ENCODE results near the gene GPR132.

GPR132 gene

DNA sequence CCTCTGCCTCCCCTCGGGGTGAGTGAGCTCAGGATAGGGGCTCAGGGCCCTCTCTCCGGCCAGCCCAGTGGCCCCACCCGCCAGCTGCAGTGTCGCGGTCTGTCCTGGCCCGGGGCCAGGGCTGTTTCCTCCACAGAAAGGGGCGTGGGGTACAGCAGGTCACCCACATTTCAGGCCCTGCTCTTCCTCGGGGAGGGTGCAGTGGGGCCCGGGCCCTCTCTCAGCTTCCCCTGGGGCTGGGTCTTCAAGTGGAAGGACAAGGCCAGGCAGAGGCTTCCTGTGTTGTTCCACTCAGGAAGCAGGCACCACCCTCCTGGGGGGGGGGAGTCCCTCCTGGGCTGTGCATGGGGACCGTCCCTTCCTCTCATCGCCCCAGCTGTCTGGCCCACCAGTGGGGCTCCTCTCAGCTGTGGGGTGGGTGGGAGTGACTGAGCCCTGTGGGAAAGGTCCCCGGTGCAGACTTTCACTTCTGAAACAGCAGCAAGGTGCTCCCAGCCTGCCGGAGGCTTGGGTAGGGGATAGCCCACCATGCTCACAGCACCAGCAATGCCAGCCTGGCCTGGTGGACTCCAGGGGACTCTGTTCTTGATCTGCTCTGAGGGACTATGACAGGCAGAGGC lies 3.7 kb downstream of the GPR132 start:
- DNase-seq (ENCODE audit: low read depth): no peak

DNA sequence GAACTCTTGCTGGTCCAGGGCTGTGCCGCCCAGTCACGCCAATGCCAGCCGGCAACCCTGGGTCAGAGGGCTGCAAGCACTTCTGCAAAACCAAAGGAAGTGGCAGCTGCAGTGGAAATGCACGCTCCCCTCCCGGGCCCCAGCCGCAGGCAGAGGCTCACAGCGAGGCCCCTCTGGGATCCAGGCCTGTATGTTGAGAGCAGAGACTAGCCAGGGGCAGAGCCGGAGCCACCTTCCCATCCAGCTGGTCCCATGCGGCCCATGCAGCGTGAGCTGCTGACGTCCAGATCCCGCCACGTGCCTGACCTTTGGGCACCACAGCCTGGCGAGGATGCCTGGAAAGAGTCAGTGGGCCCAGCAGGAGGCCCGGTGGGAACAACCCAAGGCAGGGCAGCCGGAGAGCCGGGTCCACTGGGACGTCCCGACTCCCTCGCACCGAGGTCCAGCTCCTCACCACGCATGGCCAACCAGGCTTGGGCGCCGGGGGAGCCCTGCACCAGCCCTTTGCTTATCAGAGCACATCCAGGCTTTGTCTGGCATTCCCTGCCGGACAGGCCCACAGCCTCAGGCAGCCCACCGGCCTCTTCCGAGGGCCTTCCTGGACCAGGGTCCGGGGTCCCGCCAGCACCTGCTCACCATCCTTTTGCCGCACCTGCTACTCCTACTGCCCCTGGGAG lies 4.3 kb downstream of the GPR132 start:
- DNase-seq (ENCODE audit: low read depth): no peak

DNA sequence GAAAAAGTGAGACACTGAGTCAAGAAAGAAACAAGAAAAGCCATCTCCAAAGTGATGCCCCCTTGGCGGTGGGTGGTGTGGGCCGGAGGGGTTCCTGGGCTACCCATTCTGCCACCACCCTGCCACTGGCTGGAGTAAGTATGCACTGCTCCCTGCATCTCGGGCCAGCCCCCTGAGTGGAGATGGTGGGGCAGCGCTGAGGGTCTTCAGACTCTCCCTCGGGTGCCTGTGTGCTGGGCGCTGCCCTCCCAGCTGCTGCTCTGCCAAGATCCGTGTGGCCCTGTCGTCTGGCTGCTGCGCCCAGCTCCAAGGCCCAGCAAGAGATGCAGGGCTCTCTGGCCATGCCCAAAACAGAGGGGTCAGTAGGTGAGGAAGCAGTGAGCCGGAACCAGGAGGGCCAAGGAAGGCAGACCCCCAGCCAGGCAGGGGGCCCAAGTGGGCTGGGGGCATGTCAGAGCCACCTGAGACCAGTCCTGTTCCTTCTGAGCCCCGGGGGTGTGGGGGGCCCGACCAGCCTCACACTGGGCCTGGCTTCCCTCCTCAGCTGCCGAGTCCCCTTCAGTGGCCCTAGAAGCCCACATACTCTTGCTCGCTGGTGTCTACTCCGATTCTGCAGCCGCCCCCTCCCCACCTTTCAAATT lies 5.2 kb downstream of the GPR132 start:
- no peak for DNase-seq (ENCODE audit: low read depth)

- DNase-seq (ENCODE audit: low read depth): no peak
Measured at GRCh38 chr14:105059035-105059924, 6.0 kb downstream of the GPR132 start.

GRCh38 chr14:105058521-105059034 lies 6.7 kb downstream of the GPR132 start:
- DNase-seq (ENCODE audit: low read depth): no peak

DNA sequence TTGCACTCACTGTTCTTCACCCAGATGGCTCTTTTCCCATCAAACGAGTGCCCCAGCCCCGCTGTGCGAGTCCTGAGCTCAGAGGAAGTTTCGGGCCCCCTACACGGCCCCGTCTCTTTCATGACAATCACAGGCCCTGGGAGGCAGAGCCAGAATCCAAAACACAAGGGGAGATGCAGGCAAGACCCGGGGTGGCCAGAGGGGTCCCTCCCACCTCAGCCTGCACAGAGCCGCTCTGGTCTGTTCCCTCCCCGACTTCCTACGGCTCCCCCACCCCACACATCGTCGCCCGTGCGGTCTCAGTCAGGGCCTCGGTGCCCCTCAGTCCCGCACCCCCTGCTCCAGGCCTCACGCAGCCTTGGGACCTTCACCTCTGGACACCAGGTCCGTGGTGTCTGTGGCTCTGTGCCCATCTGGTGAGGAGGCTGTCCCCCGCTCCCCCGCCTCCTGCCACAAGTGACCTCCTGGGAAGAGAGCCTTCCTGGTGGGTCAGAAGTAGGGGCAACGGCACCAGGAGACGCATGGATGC lies 8.9 kb downstream of the GPR132 start:
- DNase-seq (ENCODE audit: low read depth): no peak

DNA sequence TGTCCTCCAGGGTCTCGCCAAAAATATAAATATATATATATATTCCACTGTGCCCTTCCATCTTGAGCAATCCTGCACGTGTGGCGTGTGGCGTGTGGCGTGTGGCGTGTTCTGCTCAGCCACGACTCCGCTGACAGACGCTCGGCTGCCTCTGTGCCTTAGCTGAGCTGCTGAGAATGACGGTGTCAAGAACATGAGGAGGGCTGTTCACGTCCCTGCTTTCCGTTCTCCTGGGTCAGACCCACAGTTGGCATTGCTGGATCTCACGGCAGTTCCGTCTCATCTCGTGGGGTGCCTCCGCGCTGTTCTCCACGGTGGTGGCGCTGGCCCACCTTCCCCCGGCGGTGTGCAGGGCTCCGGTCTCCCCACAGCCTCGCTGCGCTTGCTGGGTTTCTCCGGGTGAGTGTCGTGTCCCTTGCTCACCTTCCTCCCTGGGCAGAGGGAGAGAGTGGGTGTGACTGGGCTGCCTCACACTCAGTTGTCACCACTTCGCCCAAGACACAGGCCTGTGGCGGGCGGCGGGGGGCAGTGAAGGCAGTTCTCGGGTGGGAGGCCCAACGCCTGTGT lies 9.4 kb downstream of the GPR132 start:
- no peak for DNase-seq (ENCODE audit: low read depth)

DNA sequence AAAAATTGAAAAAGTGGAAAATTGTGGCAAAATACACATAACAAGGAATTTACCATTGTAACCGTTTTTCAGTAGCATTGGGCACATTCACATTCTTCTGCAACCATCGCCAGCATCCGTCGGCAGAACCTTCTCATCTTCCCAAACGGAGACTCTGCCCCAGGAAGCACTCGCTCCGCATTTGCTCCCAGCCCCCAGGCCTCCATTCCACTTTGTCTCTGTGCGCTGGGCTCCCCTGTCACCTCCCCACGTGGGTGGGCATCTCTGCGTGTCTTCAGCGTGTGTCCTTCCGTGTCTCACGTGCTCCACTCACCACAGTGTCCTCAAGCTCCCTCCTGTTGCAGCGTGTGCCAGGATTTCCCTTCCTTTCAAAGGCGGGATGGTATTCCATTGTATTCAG lies 9.9 kb downstream of the GPR132 start:
- DNase-seq (ENCODE audit: low read depth): no peak

DNA sequence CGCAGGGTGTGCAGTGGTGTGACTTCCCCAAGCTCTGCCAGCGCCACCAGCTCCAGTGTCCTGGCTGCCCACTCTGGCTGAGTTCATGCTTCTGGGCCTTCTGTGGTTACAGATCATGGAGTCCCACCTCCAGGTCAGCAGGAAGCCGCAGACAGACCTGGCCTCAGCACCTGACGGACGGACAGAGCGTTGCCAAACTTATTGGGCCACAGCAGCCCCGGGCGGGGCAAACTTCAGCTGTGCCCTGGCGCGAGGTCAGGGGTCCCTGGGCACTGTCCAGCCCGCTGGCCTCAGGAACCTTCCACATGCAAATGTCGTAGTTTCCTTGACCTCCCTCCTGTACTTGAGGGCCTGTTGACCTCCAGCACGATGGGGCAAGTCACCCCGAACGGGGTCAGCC lies 11.2 kb downstream of the GPR132 start:
- no peak for DNase-seq (ENCODE audit: low read depth)

GRCh38 chr14:105053421-105053820 lies 11.8 kb downstream of the GPR132 start:
- no peak for DNase-seq (ENCODE audit: low read depth)

DNA sequence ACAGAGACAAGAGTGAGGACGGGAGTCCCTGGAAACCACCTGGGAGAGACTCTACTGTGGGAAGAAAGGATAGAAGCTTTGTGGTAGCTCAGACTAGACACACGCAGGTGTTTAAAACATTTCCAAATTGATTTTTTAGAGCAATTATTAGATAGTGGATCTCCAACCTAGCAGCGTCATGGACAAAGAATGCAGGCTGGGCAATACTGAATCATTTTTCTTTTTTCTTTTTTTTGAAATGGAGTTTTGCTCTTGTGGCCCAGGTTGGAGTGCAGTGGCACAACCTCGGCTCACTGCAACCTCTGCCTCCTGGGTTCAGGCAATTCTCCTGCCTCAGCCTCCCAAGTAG lies 13.1 kb downstream of the GPR132 start:
- no peak for DNase-seq (ENCODE audit: low read depth)

DNA sequence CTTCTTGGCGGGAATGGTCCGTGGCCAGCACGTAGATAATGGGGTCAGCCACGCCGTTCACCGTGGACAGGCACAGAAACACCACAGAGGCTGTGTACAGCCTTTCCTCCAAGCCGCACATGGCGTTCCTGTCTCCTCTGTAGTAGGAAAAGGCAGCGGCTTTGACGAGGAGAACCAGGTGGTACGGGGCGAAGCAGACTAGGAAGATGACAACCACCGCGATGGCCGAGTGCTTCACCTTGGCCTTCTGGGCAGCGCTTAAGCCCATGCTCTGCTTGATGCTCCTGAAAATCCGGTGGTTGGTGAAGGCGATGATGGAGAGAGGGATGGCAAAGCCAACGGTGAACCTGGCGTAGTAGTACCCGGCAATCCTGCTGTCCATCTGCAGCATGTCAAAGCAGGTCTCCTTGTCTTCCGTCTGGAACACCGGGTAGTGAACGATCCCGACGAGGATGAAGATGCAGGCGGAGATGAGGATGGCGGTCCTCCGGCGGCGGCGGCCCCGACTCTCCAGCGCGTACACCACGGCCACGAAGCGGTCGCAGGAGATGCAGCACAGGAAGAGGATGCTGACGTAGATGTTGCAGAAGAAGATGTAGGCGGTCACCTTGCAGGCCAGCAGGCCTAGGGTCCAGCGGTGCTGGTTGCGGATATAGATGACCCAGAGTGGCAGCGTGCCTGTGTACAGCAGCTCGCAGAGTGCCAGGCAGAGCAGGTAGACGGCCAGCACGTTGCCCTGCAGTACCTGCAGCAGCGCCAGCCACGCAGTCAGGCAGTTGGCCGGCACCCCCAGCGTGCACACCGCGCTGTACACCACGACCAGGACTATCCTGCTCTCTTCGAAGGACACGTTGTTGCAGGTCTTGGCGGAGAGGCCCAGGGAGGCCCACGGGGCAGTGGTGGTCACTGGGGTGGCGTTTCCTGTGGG lies 13.8 kb downstream of the GPR132 start:
- no peak for DNase-seq (ENCODE audit: low read depth)

GRCh38 chr14:105050551-105050897 lies 14.7 kb downstream of the GPR132 start:
- DNase-seq (ENCODE audit: low read depth): no peak

DNA sequence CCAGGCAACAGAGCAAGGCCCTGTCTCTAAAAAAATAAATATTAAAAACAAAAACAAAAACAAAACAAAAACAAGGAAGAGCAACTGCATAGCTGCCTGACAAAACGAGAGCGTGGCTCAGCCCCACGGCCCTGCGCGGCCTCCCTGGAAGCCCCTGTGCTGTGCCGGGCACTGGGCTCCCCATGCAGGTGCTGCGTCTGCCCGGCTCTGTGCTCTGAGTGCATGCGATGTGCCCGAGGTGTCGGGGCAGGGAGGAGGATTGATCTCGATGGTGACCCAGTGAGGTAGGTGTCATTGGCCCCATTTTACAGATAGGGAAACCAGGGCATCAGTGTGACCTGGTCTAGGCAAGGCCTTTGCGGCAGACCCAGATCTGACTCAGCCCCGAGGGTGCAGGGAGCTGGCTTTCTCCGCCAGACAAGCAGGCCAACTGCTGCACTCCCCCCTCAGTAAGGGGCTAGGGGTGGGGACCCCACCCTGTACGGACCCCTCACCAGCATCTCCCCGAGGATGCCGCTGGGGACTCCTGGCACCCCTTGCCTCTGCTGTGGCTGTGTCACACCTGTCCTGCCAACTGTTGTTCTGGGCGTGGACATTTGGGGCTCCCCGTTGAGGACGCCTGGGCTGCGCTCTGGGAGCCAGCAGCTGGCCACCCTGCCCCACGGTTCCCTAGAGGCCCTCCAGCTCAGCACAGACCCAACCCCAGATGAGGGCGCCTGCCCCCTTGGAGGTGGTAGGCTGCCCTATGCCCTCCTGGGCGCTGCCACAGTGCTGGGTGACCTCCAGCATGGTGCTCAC lies 15.3 kb downstream of the GPR132 start:
- no peak for DNase-seq (ENCODE audit: low read depth)

DNA sequence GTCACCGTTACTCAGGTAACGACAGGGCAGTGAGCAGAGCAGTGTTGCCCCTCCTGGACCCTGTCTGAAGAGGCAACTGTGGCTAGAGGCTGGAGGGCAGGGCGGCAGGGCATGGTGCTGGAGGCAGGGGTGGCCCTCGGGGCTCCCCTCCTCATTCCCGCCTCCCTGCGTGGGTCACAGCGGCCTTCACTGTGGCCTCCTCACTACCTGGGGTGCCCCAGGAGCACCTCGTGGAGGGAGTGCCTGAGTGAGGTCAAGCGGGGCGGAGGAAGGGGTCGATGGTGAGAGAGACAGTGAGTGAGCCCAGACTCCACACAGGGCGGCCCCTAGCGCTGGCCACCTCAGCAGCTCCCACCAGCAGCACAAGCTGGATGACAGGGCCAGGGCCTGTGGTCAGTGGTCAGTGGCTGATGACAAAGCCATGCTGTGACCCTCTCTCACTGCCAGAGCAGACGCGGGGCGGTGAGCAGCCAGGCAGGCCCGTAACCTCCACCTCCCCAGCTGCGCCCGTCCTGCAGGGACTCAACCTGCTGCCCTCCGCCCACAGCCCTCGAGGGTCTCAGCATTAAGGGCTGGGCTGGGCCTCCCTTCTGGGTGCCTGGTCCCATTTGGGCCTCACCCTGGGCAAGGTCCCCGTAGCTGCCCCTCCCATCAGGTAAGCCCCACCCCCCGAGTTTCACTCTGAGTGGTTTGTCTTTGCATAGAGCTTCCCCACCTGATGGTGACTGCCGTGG lies 17.8 kb downstream of the GPR132 start:
- DNase-seq (ENCODE audit: low read depth): no peak

DNA sequence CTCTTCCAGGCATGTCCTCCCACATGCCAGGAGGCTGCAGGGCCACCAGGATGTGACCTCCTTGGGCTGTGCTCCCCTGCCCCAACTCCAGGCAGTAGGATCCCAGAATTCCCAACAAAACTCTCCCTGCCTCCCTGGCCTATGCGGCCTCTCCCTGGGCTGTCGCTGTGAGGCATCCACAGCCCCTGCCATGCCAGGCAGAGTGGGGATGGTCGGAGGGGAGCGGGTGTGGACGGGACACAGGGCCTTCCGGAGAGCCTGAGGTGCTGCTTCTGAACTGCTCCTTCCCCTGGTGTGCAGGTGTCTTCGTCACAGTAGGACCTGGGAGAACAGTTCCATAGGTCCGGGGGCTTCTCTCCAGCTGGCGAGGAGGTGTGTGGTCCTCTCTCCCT lies 18.3 kb downstream of the GPR132 start:
- DNase-seq (ENCODE audit: low read depth): no peak

DNA sequence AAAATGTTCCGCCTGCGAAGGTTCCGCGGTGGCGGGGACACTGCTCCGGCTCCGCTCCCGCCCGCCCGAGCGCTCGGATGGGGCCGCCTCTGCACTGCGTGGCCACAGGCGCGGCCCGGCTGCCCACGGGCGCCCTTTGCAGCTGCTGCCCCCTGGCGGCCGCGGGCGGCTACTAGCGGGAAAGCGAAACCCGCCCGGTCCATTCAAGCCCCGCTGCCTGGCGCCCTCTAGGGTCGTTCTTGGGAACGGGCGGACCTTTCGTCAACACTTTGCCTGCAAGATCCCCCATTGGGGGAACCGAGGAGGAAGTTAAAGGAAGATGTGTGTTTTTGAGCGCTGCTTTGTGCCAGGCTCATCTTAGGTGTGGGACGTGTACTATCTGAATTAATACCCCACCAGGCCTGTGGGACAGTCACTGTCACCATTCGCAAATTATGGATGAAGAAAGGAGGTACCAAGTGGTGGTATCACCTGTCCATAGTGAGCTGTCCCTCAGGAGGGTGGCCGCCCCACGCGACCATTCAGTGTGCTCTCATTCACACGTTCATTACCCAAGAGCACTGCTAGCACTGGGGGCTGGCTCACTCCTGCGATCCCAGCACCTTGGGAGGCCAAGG lies 19.4 kb downstream of the GPR132 start:
- no peak for DNase-seq (ENCODE audit: low read depth)

GRCh38 chr14:105043641-105044040 lies 21.6 kb downstream of the GPR132 start:
- DNase-seq (ENCODE audit: low read depth): no peak

DNA sequence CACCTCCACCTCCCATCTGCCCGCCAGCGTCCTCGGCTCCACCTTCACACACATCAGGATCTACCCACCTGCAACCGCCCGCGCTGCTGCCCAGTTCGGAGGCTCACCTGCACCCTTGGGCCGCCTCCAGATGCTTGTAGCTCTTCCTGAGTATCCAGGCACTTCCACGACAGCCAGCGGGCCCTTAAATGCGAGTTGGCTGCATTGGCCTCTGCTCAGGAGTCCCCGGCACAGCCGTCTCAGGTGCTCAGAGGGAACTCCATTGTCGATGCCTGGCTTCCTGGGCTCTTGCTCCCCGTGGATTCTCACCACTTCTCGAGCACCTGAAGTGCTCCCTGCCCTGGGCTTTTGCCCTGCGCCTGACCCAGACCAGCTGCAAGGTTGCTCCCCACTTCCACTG lies 22.4 kb downstream of the GPR132 start:
- DNase-seq (ENCODE audit: low read depth): no peak

All from HS-5 (cell line).